ENCODE data around the gene CD72. TPM values are rescaled to one million over a fixed set of nuclear protein-coding genes. Genes with fewer than 3 reads are reported as not detected.
"Not testable (repeated sequence)": the region's sequence is repeated elsewhere in the genome, so short reads cannot be mapped to it uniquely, and the experiment has no call there.

CD72 gene
- total RNA-seq, 4 donors from 2014 or later: 0.27 to 1.9 TPM; not detected in 2

- no peak overlapping the region for H3K27ac ChIP-seq
- DNase-seq: no peak
- intact Hi-C loops (cut with DNase I): loop anchor here (10.0 kb wide), 2 partner anchors 85 to 135 kb away; partner anchors contain the start of genes CREB3, TLN1 and TPM2
- no peaks in the 10 kb centered on the region for H3K27me3 ChIP-seq
- 74 to 75% methylated on average over 2 to 5 of the region's 14 CpGs for WGBS, 2 donors
- H3K4me3 ChIP-seq: no peak overlapping the region
- TF ChIP-seq, protein P1, sequence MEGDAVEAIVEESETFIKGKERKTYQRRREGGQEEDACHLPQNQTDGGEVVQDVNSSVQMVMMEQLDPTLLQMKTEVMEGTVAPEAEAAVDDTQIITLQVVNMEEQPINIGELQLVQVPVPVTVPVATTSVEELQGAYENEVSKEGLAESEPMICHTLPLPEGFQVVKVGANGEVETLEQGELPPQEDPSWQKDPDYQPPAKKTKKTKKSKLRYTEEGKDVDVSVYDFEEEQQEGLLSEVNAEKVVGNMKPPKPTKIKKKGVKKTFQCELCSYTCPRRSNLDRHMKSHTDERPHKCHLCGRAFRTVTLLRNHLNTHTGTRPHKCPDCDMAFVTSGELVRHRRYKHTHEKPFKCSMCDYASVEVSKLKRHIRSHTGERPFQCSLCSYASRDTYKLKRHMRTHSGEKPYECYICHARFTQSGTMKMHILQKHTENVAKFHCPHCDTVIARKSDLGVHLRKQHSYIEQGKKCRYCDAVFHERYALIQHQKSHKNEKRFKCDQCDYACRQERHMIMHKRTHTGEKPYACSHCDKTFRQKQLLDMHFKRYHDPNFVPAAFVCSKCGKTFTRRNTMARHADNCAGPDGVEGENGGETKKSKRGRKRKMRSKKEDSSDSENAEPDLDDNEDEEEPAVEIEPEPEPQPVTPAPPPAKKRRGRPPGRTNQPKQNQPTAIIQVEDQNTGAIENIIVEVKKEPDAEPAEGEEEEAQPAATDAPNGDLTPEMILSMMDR (IDR thresholded peaks at IDR 0.05): no peak
- no peak for TF ChIP-seq POLR2A (IDR thresholded peaks at IDR 0.05)
- no peaks in the 10 kb centered on the region for H3K36me3 ChIP-seq
- peaks cover 3 to 25% (median 10%) of the 10 kb centered on the region in 3 donors for H3K4me1 ChIP-seq
- H3K9me3 ChIP-seq: no peaks in the 10 kb centered on the region
Measured at GRCh38 chr9:35599763-35600604, 18.2 kb downstream of the CD72 start.

- H3K4me3 ChIP-seq: no peak overlapping the region
- H3K4me1 ChIP-seq: peaks cover 3 to 18% (median 10%) of the 10 kb centered on the region in 3 donors
- peaks cover 0 to 3% (median 0%) of the 10 kb centered on the region in 3 donors for H3K9me3 ChIP-seq
- H3K27ac ChIP-seq: no peak overlapping the region
- TF ChIP-seq, protein P1 (IDR thresholded peaks at IDR 0.05): no peak
- TF ChIP-seq POLR2A (IDR thresholded peaks at IDR 0.05): no peak
- H3K27me3 ChIP-seq: no peaks in the 10 kb centered on the region
- no peak for DNase-seq
- no peaks in the 10 kb centered on the region for H3K36me3 ChIP-seq
- intact Hi-C loops (cut with DNase I): no loop called here
- 87% methylated on average over 3 of the region's 11 CpGs; no CpG with 5 or more reads in 1 of the 2 donors for WGBS, 2 donors
Measured at GRCh38 chr9:35598866-35599590, 19.2 kb downstream of the CD72 start.

- H3K4me1 ChIP-seq; H3K27me3 ChIP-seq; DNase-seq; H3K36me3 ChIP-seq; H3K4me3 ChIP-seq; H3K27ac ChIP-seq; intact Hi-C loops (cut with DNase I): not testable (repeated sequence)
- 92 to 93% methylated on average over 2 of the region's 2 CpGs for WGBS, 2 donors
- H3K9me3 ChIP-seq: peaks cover 0 to 21% (median 0%) of the 10 kb centered on the region in 3 donors
Measured at GRCh38 chr9:35596907-35597306, 21.3 kb downstream of the CD72 start.

GRCh38 chr9:35594471-35594870 lies 23.7 kb downstream of the CD72 start:
- H3K9me3 ChIP-seq: peaks cover 0 to 21% (median 0%) of the 10 kb centered on the region in 3 donors
- TF ChIP-seq, protein P1 (IDR thresholded peaks at IDR 0.05): no peak
- TF ChIP-seq POLR2A (IDR thresholded peaks at IDR 0.05): no peak
- H3K4me1 ChIP-seq: no peaks in the 10 kb centered on the region
- intact Hi-C loops (cut with DNase I): no loop called here
- H3K27ac ChIP-seq: no peak overlapping the region
- H3K36me3 ChIP-seq: no peaks in the 10 kb centered on the region
- DNase-seq: no peak
- no peaks in the 10 kb centered on the region for H3K27me3 ChIP-seq
- no peak overlapping the region for H3K4me3 ChIP-seq
- WGBS, 2 donors: 93 to 94% methylated on average over 4 of the region's 4 CpGs

GRCh38 chr9:35593581-35593980 lies 24.6 kb downstream of the CD72 start:
- no peaks in the 10 kb centered on the region for H3K36me3 ChIP-seq

GRCh38 chr9:35588506-35588905 lies 29.7 kb downstream of the CD72 start:
- H3K36me3 ChIP-seq; H3K4me3 ChIP-seq; H3K4me1 ChIP-seq; H3K27me3 ChIP-seq; H3K27ac ChIP-seq; intact Hi-C loops (cut with DNase I); DNase-seq: not testable (repeated sequence)
- 91 to 94% methylated on average over 5 of the region's 5 CpGs for WGBS, 2 donors
- H3K9me3 ChIP-seq: peaks cover 0 to 14% (median 0%) of the 10 kb centered on the region in 3 donors

More at GRCh38 chr9:35593581-35593980, 24.6 kb downstream of the CD72 start:
- H3K27ac ChIP-seq: no peak overlapping the region
- TF ChIP-seq, protein P1 (IDR thresholded peaks at IDR 0.05): no peak
- TF ChIP-seq POLR2A (IDR thresholded peaks at IDR 0.05): no peak
- peaks cover 0 to 21% (median 0%) of the 10 kb centered on the region in 3 donors for H3K9me3 ChIP-seq
- H3K27me3 ChIP-seq: no peaks in the 10 kb centered on the region
- intact Hi-C loops (cut with DNase I): no loop called here
- no peak overlapping the region for H3K4me3 ChIP-seq
- DNase-seq: no peak
- no peaks in the 10 kb centered on the region for H3K4me1 ChIP-seq

DNA sequence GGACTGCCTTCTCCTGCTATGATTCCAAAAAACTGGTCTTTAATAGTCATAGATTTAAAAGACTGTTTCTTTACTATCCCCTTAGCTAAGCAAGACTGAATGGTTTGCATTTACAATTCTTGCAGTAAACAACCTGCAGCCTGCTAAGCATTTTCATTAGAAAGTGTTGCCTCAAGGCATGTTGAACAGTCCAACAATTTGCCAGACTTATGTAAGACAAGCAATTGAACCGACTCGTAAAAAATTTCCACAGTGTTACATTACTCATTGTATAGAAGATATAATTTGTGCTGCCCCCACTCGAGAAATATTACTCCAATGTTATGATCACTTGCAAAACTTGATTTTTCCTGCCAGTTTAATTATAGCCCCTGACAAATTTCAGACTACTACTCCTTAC lies 33.5 kb downstream of the CD72 start:
- H3K27ac ChIP-seq; H3K27me3 ChIP-seq; DNase-seq; intact Hi-C loops (cut with DNase I); H3K4me3 ChIP-seq; H3K4me1 ChIP-seq; H3K36me3 ChIP-seq: not testable (repeated sequence)
- H3K9me3 ChIP-seq: peaks cover 0 to 14% (median 12%) of the 10 kb centered on the region in 3 donors
- 22 to 49% methylated on average over 3 of the region's 3 CpGs for WGBS, 2 donors

GRCh38 chr9:35583521-35583920 lies 34.7 kb downstream of the CD72 start:
- intact Hi-C loops (cut with DNase I); H3K27me3 ChIP-seq; H3K27ac ChIP-seq; DNase-seq; H3K36me3 ChIP-seq; H3K4me3 ChIP-seq; H3K4me1 ChIP-seq: not testable (repeated sequence)
- 27 to 68% methylated on average over 3 to 6 of the region's 6 CpGs for WGBS, 2 donors
- peaks cover 0 to 19% (median 14%) of the 10 kb centered on the region in 3 donors for H3K9me3 ChIP-seq

All from esophagus squamous epithelium (tissue), 5 donors.